Activated naive CD8-positive, alpha-beta T cell treated with anti-CD3 and anti-CD28 coated beads, Interleukin-2, amount 50 U/mL, for 24 hours (primary cell): ENCODE data around the gene AR.
"Not testable (repeated sequence)": the region's sequence is repeated elsewhere in the genome, so short reads cannot be mapped to it uniquely, and the experiment has no call there.

ENCODE experiments used
- ATAC-seq: fragments of 150-1000 bp; cut with Tn5 transposase; one replicate; pipeline ENCODE4 v1.10.0; 2021
- DNase-seq: peaks from one replicate; pipeline ENCODE4 v3.0.0; 2021
- H3K27ac Mint-ChIP-seq: one replicate; pipeline ENCODE4 v1.8.0; 2021; ENCODE audit warnings: mild to moderate bottlenecking, mixed read lengths
- H3K27me3 Mint-ChIP-seq: one replicate; pipeline ENCODE4 v1.8.0; 2021; ENCODE audit warnings: mixed read lengths
- H3K36me3 Mint-ChIP-seq: one replicate; pipeline ENCODE4 v1.8.0; 2021; ENCODE audit warnings: low read depth, mixed read lengths
- H3K4me1 Mint-ChIP-seq: one replicate; pipeline ENCODE4 v1.8.0; 2021; ENCODE audit warnings: mixed read lengths
- H3K4me3 Mint-ChIP-seq: one replicate; pipeline ENCODE4 v1.8.0; 2021; ENCODE audit warnings: mild to moderate bottlenecking, moderate library complexity, mixed read lengths
- H3K9me3 Mint-ChIP-seq: one replicate; pipeline ENCODE4 v1.8.0; 2021; ENCODE audit warnings: mixed read lengths

The AR gene

DNA sequence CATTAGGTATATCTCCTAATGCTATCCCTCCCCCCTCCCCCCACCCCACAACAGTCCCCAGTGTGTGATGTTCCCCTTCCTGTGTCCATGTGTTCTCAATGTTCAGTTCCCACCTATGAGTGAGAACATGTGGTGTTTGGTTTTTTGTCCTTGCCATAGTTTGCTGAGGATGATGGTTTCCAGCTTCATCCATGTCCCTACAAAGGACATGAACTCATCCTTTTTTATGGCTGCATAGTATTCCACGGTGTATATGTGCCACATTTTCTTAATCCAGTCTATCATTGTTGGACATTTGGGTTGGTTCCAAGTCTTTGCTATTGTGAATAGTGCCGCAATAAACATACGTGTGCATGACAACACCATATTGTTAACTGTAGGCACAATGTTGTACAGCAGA, 93.5 kb downstream of the AR start:
- not testable (repeated sequence) for H3K4me1 Mint-ChIP-seq, H3K27ac Mint-ChIP-seq, H3K36me3 Mint-ChIP-seq, H3K27me3 Mint-ChIP-seq, H3K9me3 Mint-ChIP-seq, H3K4me3 Mint-ChIP-seq, DNase-seq, ATAC-seq

GRCh38 chrX:67648361-67648760, 104.5 kb downstream of the AR start:
- no peak for ATAC-seq
- no peaks in the 10 kb centered on the region for H3K36me3 Mint-ChIP-seq
- no peaks in the 10 kb centered on the region for H3K4me1 Mint-ChIP-seq
- H3K9me3 Mint-ChIP-seq: no peaks in the 10 kb centered on the region
- H3K4me3 Mint-ChIP-seq: no peak overlapping the region
- H3K27me3 Mint-ChIP-seq: no peaks in the 10 kb centered on the region
- DNase-seq: no peak
- H3K27ac Mint-ChIP-seq: no peak overlapping the region

DNA sequence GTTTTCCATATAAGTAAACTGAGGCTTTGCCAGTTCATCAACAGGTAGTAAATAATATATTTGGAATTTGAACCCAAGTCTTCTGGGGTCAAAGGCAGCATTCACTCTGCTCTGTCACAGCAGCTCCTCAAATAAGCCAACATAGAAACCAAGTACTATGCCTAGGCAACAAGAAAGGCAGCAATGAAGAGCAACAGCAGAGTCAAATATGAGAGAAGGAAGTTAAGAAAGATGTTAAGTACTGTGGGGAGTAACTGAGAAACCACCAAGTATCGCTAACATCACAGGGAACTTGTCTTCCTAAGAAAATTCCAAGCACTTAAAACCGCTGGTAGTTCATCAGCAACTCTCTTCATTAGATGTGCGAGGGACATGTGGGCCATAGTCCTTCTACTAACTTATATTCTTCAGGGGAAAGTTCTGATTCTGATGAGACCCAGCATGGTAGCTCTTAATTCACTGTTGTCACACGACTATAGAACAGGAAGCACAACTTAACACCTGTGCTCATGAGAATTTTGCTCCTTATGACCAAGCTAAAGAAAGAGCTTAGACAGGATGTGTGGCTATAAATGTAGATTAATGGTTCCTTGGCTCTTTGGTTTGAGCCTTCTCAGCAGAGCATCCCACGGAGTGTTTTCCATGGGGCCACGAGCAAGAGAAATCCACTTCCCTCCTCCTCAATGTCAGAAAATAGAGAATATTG, 107.8 kb downstream of the AR start:
- DNase-seq (no peak), ATAC-seq (no peak)
- H3K27ac Mint-ChIP-seq: no peak overlapping the region
- H3K4me1 Mint-ChIP-seq: no peaks in the 10 kb centered on the region
- no peaks in the 10 kb centered on the region for H3K9me3 Mint-ChIP-seq
- H3K27me3 Mint-ChIP-seq: no peaks in the 10 kb centered on the region
- H3K4me3 Mint-ChIP-seq: no peak overlapping the region
- H3K36me3 Mint-ChIP-seq: no peaks in the 10 kb centered on the region

DNA sequence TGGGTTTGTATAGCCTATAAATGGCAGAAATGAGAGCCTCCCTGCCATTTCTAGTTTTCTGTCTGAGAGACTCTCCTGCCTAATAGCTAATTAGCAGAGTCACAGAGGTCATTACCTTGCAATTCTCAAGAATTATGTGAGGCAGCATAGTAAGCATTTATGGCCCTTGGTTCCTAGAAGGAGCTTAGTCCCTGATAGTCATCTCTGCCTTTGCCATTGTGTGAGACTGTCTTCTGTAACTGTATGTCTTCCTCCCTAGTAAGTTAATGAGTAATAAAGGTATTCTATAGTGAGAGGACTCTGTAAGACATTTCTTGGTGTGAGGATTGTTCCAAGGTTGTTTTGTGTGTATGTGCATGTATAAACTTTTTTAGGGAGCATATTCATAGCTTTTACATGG, 108.7 kb downstream of the AR start:
- Mint-ChIP-seq H3K27me3 (no peaks in the 10 kb centered on the region), H3K36me3 (no peaks in the 10 kb centered on the region), H3K9me3 (no peaks in the 10 kb centered on the region), H3K27ac (no peak overlapping the region), H3K4me1 (no peaks in the 10 kb centered on the region), H3K4me3 (no peak overlapping the region)
- DNase-seq (no peak), ATAC-seq (no peak)

DNA sequence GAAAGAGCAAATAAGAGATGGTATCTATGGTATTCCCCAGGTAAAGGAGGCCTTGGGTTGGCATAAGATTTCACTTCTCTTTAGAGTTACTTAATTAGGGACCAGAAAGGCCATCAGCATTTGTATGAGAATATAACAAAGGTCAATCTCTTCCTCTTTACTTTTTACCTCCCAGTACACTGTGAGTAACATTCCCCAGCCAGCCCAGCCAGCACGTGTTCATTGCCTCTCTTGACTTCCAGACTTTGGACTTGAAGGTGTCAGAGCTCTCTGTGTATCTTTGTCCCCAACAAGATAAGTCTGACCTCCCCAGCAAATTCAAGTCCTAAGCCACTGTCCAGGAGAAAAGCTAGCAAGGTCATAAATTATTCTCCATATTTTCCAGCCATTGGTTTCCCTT, 110.5 kb downstream of the AR start:
- DNase-seq (no peak), ATAC-seq (no peak)
- H3K27ac Mint-ChIP-seq: no peak overlapping the region
- no peaks in the 10 kb centered on the region for H3K4me1 Mint-ChIP-seq
- no peak overlapping the region for H3K4me3 Mint-ChIP-seq
- no peaks in the 10 kb centered on the region for H3K36me3 Mint-ChIP-seq
- no peaks in the 10 kb centered on the region for H3K9me3 Mint-ChIP-seq
- H3K27me3 Mint-ChIP-seq: no peaks in the 10 kb centered on the region

- no peaks in the 10 kb centered on the region for H3K36me3 Mint-ChIP-seq
- no peak overlapping the region for H3K27ac Mint-ChIP-seq
- no peak overlapping the region for H3K4me3 Mint-ChIP-seq
- no peaks in the 10 kb centered on the region for H3K4me1 Mint-ChIP-seq
- H3K27me3 Mint-ChIP-seq: no peaks in the 10 kb centered on the region
- ATAC-seq: no peak
- DNase-seq: no peak
- H3K9me3 Mint-ChIP-seq: no peaks in the 10 kb centered on the region
Observed at GRCh38 chrX:67665583-67665982, 121.8 kb downstream of the AR start.

DNA sequence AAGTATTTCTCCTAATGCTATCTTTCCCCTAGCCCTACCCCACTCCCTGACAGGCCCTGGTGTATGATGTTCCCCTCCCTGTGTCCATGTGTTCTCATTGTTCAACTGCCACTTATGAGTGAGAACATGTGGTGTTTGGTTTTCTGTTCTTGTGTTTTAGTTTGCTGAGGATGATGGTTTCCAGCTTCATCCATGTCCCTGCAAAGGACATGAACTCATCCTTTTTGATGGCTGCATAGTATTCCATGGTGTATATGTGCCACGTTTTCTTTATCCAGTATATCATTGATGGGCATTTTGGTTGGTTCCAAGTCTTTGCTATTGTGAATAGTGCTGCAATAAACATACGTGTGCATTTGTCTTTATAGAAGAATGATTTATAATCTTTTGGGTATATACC, 126.9 kb downstream of the AR start:
- H3K4me1 Mint-ChIP-seq, H3K9me3 Mint-ChIP-seq, H3K4me3 Mint-ChIP-seq, H3K27ac Mint-ChIP-seq, DNase-seq, ATAC-seq, H3K27me3 Mint-ChIP-seq, H3K36me3 Mint-ChIP-seq: not testable (repeated sequence)

- peaks cover 5% of the 10 kb centered on the region for H3K9me3 Mint-ChIP-seq
- H3K27ac Mint-ChIP-seq: no peak overlapping the region
- ATAC-seq: no peak
- no peaks in the 10 kb centered on the region for H3K27me3 Mint-ChIP-seq
- DNase-seq: no peak
- H3K36me3 Mint-ChIP-seq: no peaks in the 10 kb centered on the region
- no peak overlapping the region for H3K4me3 Mint-ChIP-seq
- no peaks in the 10 kb centered on the region for H3K4me1 Mint-ChIP-seq
Observed at GRCh38 chrX:67673741-67674274, 130.0 kb downstream of the AR start.

GRCh38 chrX:67674741-67675140, 130.9 kb downstream of the AR start:
- Mint-ChIP-seq H3K4me1 (no peaks in the 10 kb centered on the region), H3K27me3 (no peaks in the 10 kb centered on the region), H3K4me3 (no peak overlapping the region), H3K27ac (no peak overlapping the region), H3K9me3 (peaks cover 5% of the 10 kb centered on the region), H3K36me3 (no peaks in the 10 kb centered on the region)
- no peak for DNase-seq
- ATAC-seq: no peak

- Mint-ChIP-seq H3K4me1 (no peaks in the 10 kb centered on the region), H3K27ac (no peak overlapping the region), H3K36me3 (no peaks in the 10 kb centered on the region), H3K27me3 (no peaks in the 10 kb centered on the region), H3K4me3 (no peak overlapping the region), H3K9me3 (no peaks in the 10 kb centered on the region)
- DNase-seq (no peak), ATAC-seq (no peak)
Observed at GRCh38 chrX:67684136-67684535, 140.3 kb downstream of the AR start.

GRCh38 chrX:67692246-67692645, 148.4 kb downstream of the AR start:
- Mint-ChIP-seq H3K27ac (no peak overlapping the region), H3K4me3 (no peak overlapping the region), H3K27me3 (no peaks in the 10 kb centered on the region), H3K36me3 (no peaks in the 10 kb centered on the region), H3K9me3 (no peaks in the 10 kb centered on the region), H3K4me1 (no peaks in the 10 kb centered on the region)
- no peak for ATAC-seq
- DNase-seq: no peak

DNA sequence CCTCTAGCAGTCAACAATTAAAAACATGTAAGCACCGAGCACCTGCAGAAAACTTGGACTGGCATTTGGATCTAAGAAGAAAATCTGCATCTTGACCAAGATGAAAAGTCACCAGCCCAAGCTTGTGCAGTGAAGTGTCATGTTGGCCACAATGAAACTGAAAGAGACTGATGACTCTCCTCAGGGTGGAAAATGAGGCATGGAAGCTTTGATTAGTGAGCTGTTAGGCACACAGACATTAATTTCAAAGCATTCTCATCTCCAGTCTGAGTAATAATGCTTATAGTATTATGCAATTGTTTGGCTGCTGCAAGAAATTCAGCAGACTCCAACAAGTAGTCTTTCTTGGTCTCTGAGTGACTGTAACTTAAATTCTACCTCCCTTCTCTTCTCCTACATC, 150.1 kb downstream of the AR start:
- no peak for DNase-seq
- Mint-ChIP-seq H3K36me3 (no peaks in the 10 kb centered on the region), H3K27me3 (no peaks in the 10 kb centered on the region), H3K4me3 (no peak overlapping the region), H3K4me1 (no peaks in the 10 kb centered on the region), H3K9me3 (no peaks in the 10 kb centered on the region), H3K27ac (no peak overlapping the region)
- no peak for ATAC-seq

- ATAC-seq (no peak), DNase-seq (no peak)
- Mint-ChIP-seq H3K36me3 (no peaks in the 10 kb centered on the region), H3K9me3 (no peaks in the 10 kb centered on the region), H3K4me1 (no peaks in the 10 kb centered on the region), H3K4me3 (no peak overlapping the region), H3K27ac (no peak overlapping the region), H3K27me3 (no peaks in the 10 kb centered on the region)
Observed at GRCh38 chrX:67697452-67697851, 153.6 kb downstream of the AR start.

DNA sequence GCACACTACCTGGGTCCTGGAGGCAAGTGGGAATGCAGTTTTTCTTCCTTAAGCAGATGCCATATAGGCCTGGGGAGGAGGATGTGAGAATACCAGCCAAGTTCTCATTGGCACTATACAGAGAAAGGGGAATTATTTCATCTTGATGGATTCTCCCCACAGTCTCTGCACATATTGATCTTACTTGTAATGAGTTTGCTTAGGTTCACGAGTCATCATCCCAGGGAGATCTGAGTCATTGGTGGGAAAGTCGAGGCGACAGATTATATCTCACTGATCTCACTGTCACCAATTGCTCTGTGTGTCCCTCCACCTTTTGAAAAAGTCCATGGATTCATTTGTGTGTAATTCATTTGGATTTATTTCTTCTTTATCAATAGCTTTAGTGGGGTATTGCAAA, 156.8 kb downstream of the AR start:
- H3K27me3 Mint-ChIP-seq: no peaks in the 10 kb centered on the region
- ATAC-seq (no peak), DNase-seq (no peak)
- no peaks in the 10 kb centered on the region for H3K4me1 Mint-ChIP-seq
- no peak overlapping the region for H3K27ac Mint-ChIP-seq
- H3K4me3 Mint-ChIP-seq: no peak overlapping the region
- H3K36me3 Mint-ChIP-seq: no peaks in the 10 kb centered on the region
- H3K9me3 Mint-ChIP-seq: no peaks in the 10 kb centered on the region

DNA sequence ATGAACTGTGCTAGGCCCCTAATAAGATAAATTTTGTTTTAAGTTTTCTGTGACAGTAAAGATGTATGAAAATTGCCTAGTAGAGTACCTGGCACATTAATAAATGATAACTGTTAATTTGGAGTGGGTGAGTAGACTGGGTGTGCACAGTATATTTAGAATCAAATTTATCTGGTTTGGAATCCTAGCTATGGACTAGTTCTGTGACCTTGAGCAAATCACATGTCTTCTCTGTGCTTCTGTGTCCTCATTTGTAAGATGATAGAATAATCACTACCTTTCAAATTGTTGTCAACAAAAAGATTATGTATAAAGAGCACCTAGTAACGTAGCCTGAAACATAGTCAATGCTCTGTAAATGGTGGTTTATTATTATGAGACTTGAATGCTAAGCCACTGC, 170.2 kb downstream of the AR start:
- Mint-ChIP-seq H3K4me1 (no peaks in the 10 kb centered on the region), H3K27me3 (no peaks in the 10 kb centered on the region), H3K27ac (no peak overlapping the region), H3K9me3 (no peaks in the 10 kb centered on the region), H3K4me3 (no peak overlapping the region), H3K36me3 (no peaks in the 10 kb centered on the region)
- DNase-seq: no peak
- ATAC-seq: no peak

GRCh38 chrX:67717571-67717970, 173.8 kb downstream of the AR start:
- DNase-seq (no peak), ATAC-seq (no peak)
- Mint-ChIP-seq H3K4me3 (no peak overlapping the region), H3K27me3 (no peaks in the 10 kb centered on the region), H3K4me1 (no peaks in the 10 kb centered on the region), H3K36me3 (no peaks in the 10 kb centered on the region), H3K9me3 (no peaks in the 10 kb centered on the region), H3K27ac (no peak overlapping the region)
